NCI-H2171 treated with DMSO at 0.1 percent for 48 hours (cell line): ENCODE data around the gene TBX21.

Experiments used
- DNase-seq: peaks from one replicate; lab custom pipeline; 2025; lab: John Stamatoyannopoulos, UW

Gene TBX21

GRCh38 chr17:47733047-47733673 lies at the start of gene TBX21:
TBX21 (plus strand) TSS chr17:47733236; CDS start chr17:47733455, 219 bp downstream.
- peak; percentile 71 for DNase-seq

GRCh38 chr17:47684025-47684424 lies 49.0 kb upstream of the TBX21 start:
- DNase-seq = no peak

GRCh38 chr17:47684535-47685193 lies 48.4 kb upstream of the TBX21 start:
- DNase-seq = no peak

DNA sequence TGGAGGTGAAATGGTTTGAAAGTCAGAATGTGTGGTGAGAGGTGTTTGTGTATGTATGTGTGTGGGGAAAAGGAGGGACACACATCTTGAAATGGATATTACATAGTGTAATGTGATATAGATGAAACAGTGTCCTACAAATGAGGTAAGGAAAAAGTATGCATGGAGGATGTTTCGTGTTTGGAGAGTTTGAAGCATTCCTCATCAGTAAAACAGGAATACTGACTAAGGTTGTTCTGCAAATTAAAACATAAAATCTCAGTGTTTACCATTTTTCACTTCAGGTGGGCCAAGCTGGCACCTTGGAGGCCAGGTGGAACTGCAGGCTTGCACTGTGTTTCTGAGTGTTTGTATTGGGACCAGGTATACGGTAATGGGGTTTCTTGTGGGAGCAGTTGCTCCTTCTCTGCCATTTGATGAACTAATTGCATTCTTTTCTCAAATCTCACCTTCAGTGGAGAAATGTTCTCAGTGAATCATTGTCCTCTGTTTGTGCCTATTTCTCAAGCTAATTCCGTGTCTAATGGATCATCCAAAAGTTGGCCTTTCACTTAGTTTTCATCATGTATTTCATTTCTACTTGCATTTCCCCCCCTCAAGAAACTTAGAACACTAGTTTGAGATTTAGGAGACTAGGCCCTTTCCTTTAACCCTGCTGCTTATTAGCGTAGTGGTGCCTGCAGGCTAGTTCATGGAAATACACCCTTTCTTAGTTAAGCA lies 47.3 kb upstream of the TBX21 start:
- DNase-seq = no peak

DNA sequence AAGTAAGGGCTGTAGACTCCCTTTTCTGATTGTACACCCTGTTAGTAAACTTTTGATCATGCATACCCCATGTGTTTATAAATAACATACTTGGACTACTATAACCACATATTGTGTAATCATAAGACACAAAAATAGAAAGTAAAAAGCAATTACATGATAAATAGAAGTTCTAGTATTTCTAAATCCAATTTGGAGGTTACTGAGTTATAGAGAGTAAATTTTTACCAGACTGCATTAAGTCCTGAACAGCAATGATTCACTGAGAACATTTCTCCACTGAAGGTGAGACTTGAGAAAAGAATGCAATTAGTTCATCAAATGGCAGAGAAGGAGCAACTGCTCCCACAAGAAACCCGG lies 46.8 kb upstream of the TBX21 start:
- no peak for DNase-seq

GRCh38 chr17:47686664-47687327 lies 46.2 kb upstream of the TBX21 start:
- DNase-seq = no peak

DNA sequence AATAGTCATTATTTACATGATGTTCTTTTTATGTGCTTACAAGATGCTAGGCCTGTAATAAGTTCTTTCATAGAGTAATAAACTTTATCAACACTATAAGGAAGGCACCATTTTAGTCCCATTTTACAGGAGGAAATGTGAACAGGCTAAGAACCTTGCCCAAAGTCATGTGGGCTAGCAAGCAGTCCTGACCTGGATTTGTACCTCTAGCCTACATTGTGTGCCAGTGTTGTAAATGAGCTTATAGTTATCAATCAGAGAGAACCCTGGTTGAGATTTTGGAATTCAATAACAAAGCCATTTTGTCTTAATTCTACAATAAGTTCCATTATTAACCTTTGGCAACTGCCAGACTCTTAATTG lies 45.7 kb upstream of the TBX21 start:
- DNase-seq = no peak

DNA sequence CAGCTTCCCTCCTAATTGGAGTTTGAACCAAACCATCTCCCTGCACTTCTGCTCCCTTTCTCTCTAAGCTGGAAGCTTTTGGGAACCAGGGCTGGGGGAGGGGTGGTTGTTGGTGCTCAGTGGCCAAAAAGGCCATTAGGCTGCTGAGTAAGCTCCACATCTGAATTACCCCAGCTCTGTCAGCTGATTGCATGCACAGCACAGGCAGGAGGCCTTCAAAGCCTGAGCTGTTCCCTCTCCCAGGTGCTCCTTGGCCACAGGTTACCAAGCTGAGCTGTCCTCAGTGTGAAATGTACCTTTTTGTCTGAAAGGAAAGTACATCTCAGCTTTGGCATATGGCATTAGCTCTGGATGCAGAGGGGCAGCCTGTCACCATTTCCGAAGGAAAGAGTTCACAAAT lies 45.3 kb upstream of the TBX21 start:
- no peak for DNase-seq

- no peak for DNase-seq
These were observed 42.9 kb upstream of the TBX21 start for GRCh38 chr17:47690121-47690520.

GRCh38 chr17:47692137-47692894 lies 40.7 kb upstream of the TBX21 start:
- no peak for DNase-seq

DNA sequence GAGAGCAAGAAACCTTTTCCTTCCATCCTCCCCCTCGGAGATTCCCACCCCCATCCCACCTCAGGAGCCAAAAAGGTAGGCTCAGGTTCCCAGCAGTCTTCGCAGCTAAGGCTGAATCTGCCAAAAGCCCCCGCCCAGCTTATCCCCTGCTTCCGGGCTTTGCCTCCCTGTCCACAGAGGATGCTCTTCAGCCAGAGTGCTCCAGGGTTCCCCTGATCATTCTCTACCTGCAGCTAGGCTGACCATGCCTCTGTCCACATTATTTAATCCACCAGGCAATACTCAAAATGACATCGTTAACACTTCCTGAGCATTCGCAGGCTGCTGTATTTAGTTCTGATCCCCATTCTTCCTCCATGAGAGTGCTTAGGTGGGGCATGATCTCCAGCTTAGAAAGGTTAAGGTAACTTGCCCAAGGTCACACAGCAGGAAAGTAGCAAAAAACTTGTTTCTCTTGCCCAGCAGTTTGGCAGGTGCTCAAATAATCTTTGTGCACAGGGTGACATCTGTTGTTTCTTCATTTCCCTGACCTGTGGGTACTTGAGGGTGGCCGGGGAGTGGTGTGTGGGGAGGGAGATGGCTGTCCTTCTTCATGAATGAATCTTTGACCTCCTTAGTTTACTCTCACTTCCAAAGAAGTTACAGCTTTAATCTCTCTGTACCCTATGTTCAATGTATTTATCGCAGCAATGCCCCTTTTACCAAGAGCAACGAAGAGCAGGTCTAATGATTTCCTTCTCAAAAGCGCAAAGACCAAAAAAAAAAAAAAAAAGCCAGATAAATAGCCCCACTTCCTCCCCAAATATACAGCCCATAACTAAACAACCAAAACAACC lies 39.9 kb upstream of the TBX21 start:
- DNase-seq = peak; percentile 71

- DNase-seq = peak; percentile 71
These were observed 39.1 kb upstream of the TBX21 start, which contains the start of gene TBKBP1 for GRCh38 chr17:47693731-47694580. TBKBP1 (plus strand) TSS chr17:47694161; CDS start chr17:47696113, 1,952 bp downstream.

DNA sequence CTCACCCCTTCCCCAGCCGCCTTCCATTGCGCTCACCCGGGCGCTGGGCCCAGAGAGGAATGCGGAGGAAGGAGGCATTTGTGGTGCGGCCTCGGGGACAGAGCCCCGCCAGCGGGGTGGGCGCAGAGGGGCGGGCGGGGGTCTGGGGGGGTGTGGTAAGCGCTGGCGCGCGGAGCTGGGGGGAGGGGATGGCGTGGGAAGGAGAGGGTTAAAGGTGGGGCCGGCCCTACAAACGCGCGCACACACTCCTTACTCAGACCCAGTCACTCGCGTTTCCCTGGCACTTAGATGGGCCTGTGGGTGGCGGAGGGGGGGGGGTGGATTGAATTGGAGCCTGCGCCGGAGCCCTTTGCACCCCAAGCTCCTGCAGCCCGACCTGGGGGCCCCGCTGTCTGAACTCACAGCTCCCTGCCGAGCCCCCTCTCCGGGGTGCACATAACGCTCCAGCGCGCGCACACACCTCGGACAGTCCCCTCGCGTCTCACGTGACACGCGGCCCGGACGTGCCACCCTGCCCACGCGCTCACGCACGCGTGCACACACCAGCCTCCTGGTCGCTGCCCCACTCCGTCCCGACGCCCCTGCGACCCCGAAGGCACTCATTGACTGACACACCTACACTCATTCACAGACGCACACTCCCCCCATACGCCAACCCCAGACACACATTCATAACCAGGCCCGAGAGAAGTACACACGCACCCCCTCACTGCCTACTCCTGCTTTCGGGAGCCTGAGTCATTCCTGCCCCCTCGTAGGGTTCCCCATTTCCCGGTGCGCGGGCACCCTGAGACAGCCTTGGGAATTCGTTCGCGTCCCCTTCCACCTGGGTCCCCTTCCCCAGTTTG lies 38.2 kb upstream of the TBX21 start:
- peak; percentile 45 for DNase-seq

DNA sequence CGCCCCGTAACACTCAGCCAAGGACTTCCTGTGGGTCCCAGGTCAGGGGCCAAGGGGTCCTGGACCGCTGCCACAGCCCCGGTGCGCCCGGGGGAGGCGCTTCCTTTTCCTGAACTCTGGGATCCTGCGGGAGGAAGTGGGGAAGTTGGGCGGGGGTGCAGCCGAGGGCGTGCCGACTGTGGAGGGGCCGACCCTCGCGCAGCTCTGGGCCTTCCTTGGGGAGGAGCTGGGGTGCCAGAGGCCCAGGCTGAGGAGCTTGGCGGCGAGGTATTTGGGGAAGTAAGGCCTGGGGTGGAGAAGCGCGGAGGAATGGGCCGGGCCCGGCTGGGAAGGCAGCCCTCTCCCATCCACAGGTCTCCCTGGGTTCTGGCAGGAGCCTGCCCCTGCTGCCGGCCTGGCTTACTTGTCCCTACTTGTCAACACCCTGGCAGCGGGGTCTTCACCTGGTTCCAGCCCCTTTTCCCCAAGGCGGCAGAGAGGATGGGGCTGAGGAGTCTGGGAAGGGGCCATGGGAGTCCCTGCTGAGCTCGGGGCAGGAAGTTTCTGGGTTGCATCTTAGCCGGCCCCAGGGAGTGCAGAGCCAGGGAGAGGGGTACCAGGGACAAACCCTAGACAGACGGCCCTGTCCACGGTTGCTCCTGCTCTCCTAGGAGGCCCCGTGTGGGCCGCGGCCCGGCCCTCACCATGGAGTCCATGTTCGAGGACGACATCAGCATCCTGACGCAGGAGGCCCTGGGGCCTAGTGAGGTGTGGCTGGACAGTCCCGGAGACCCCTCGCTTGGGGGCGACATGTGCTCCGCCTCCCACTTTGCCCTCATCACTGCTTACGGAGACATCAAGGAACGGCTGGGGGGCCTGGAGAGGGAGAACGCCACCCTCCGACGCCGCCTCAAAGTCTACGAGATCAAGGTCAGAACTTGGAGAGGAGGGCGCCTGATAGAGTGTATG lies 37.3 kb upstream of the TBX21 start:
- no peak for DNase-seq

DNA sequence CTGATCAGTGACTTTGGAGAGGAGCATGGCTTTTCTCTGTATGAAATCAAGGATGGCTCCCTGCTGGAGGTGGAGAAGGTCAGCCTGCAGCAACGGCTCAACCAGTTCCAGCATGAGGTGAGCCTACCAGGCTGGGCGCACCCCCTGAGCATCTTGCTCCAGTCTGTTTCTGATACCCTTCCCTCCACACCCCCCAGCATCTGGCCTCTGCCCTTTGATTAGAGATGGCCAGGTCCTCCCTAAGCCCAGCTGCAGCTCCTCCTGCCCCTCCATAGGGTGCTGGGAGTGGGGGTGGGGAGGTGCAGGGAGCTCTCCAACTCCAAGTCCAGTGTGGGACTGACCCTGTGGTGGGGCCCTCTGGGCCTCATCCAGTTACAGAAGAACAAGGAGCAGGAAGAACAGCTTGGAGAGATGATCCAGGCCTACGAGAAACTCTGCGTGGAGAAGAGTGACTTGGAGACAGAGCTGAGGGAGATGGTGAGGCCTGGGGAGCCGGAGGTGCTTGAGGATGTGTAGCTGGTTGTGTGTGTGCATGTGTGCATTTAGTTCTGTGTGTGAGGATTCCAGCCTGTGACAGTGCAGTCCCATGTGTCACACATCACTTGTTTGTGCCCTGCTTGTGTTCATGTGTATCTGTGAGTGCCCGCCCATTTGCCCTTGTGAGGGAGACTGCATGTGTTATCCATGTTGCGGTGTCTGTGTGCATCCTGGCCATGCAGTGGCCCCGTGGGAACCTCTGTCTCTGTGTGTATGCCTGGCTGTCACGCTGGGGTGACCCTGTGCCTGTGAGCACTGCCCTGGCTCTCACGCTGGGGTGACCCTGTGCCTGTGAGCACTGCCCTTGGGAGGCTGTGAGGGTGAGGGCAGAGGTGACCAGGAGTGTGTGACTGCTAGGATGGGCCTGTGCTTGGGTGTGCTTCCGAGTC lies 36.1 kb upstream of the TBX21 start:
- no peak for DNase-seq

DNA sequence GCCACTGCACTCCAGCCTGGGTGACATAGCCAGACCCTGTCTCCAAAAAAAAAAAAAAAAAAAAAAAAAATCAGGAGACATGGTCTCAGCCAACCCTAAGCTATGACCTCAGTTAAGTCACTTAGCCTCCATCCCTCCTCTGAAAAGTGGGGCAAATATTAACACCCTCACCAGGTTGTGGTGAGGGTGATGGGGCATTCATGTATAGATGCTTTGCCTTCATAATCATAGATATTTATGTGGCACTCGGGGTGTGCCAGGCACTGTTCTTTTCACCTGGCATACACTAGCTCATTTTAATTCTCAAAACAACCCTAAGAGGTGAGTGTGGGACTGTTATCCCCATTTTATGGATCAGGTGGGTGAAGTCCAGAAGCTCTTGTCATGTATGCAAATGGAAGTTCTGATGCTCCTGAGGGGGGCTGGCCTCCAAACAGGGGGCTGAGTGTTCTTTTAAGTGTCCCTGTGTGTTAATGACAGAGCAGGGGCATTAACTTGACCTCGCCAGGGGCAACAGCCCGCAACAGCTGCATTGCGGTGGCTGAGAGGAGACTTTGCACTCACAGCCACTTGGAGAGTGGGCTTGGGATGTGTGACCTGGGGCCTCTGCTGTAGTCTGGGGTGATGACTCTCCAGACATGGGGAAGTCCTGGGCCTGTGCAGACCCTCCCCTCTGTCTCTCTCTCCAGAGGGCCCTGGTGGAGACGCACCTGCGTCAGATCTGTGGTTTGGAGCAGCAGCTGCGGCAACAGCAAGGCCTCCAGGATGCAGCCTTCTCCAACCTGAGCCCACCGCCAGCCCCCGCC lies 34.9 kb upstream of the TBX21 start:
- DNase-seq = no peak
